Adrenal gland (tissue), 5 donors: ENCODE measurements around the gene ALX3.
A peak's percentile ranks its signal among the peaks of the same experiment; 100 is the strongest.

Experiments used
- CTCF ChIP-seq, 6 experiments: fragments of 450-650 bp in 4 of 6; fragments of 200-600 bp in 2 of 6; sonication (generic) in 1 of 6; IDR thresholded peaks; 1 replicate in 5 of 6; 2 replicates in 1 of 6; pipeline versions ENCODE4 v1.5.1 to v1.8.0; 2016 to 2021; ENCODE audit warnings: antibody characterized with exemption in 6 of 6, mild to moderate bottlenecking in 2 of 6, moderate library complexity in 1 of 6
- POLR2A ChIP-seq, 2 donors: fragments of 450-650 bp; IDR thresholded peaks; one replicate each; pipeline ENCODE4 v1.6.1; 2017; ENCODE audit warnings: antibody characterized with exemption in 2 of 2, mild to moderate bottlenecking in 2 of 2, moderate library complexity in 1 of 2
- donor health status: DM: no; HTN: no; CAD: no.

- TF ChIP-seq CTCF (IDR thresholded peaks at IDR 0.05): peak; percentile 63 to 77 (median 72)
- TF ChIP-seq POLR2A (IDR thresholded peaks at IDR 0.05): no peak
Observed at GRCh38 chr1:110087812-110088738, 17.6 kb upstream of the ALX3 start.
